OCI-LY7 (cell line): ENCODE measurements around the gene HYCC1.

ENCODE experiments used
- EZH2phosphoT487 ChIP-seq: fragments of 200-600 bp; sonication (generic); IDR thresholded peaks from 2 replicates; pipeline ENCODE4 v1.6.1; 2018; ENCODE audit warnings: low read depth, borderline replicate concordance, mild to moderate bottlenecking, mixed run types, antibody characterized with exemption, low read length, moderate library complexity, mixed read lengths
- TF ChIP-seq, protein P1 (sequence below): fragments of 200-600 bp; sonication (generic); conservative IDR thresholded peaks from 2 replicates; pipeline ENCODE4 v1.5.1; 2014; ENCODE audit warnings: mild to moderate bottlenecking, antibody characterized with exemption, low read length, moderate library complexity, mixed read lengths

DNA sequence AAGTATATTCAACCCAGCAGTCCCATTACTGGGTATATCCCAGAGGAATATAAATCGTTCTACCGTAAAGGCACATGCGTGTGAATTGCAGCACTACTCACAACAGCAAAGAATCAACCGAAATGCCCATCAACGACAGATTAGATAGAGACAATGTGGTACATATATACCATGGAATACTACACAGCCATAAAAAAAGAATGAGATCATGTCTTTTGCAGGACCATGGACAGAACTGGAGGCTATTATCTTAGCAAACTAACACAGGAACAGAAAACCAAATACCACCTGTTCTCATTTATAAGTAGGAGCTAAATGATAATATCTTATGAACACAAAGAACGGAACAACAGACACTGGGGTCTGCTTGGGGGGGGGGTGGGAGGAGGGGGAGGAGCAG lies 47.4 kb upstream of the HYCC1 start:
- TF ChIP-seq, protein P1, sequence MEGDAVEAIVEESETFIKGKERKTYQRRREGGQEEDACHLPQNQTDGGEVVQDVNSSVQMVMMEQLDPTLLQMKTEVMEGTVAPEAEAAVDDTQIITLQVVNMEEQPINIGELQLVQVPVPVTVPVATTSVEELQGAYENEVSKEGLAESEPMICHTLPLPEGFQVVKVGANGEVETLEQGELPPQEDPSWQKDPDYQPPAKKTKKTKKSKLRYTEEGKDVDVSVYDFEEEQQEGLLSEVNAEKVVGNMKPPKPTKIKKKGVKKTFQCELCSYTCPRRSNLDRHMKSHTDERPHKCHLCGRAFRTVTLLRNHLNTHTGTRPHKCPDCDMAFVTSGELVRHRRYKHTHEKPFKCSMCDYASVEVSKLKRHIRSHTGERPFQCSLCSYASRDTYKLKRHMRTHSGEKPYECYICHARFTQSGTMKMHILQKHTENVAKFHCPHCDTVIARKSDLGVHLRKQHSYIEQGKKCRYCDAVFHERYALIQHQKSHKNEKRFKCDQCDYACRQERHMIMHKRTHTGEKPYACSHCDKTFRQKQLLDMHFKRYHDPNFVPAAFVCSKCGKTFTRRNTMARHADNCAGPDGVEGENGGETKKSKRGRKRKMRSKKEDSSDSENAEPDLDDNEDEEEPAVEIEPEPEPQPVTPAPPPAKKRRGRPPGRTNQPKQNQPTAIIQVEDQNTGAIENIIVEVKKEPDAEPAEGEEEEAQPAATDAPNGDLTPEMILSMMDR = no peak
- TF ChIP-seq EZH2phosphoT487 = no peak
